ENCODE data around the gene SPPL2C. TPM values are rescaled to one million over a fixed set of nuclear protein-coding genes. Genes with fewer than 3 reads are reported as not detected.

SPPL2C gene
- total RNA-seq, 1 experiment from 2014 or later: not detected

GRCh38 chr17:45863857-45864654 lies 19.4 kb downstream of the SPPL2C start:
- DNase-seq: no peak
- H2BK120ac ChIP-seq (ENCODE audit: low read depth, low read length, poor library complexity, severe bottlenecking): no peak overlapping the region
- H3K27ac Mint-ChIP-seq: peak overlapping the region in 1 of 3 experiments; percentile 30; a peak in 2 of 7 replicates
- H3K4me1 Mint-ChIP-seq: peaks cover 26 to 33% of the 10 kb centered on the region in 2 experiments
- no peak overlapping the region for H3K18ac ChIP-seq (ENCODE audit: insufficient read length, low read depth, low read length)
- no peaks in the 10 kb centered on the region for H3K36me3 Mint-ChIP-seq (ENCODE audit: insufficient read depth in 1 of 3, low read depth in 3 of 3)
- no peak overlapping the region for H2AFZ ChIP-seq (ENCODE audit: low read length)
- no peak overlapping the region for H2BK20ac ChIP-seq (ENCODE audit: low read depth, low read length, poor library complexity, severe bottlenecking)
- H3K27ac ChIP-seq (ENCODE audit: insufficient read length, low read depth, low read length): no peak overlapping the region
- peaks cover 13% of the 10 kb centered on the region for H3K27me3 Mint-ChIP-seq (ENCODE audit: low read depth)
- H4K91ac ChIP-seq (ENCODE audit: insufficient read length, low read depth, low read length): no peak overlapping the region
- H4K20me1 ChIP-seq (ENCODE audit: control insufficient read depth, insufficient read depth, insufficient read length): peaks cover 3% of the 10 kb centered on the region
- no peak overlapping the region for H2AK5ac ChIP-seq (ENCODE audit: insufficient read length, low read length)
- H2BK5ac ChIP-seq (ENCODE audit: insufficient read length, low read length): no peak overlapping the region
- no peak overlapping the region for H3T11ph ChIP-seq (ENCODE audit: low read length)
- no peaks in the 10 kb centered on the region for H3K79me2 ChIP-seq (ENCODE audit: insufficient read depth, low read length)
- H3K9ac ChIP-seq (ENCODE audit: extremely low read depth, insufficient read length, low read length): no peak overlapping the region
- H3K23ac ChIP-seq (ENCODE audit: insufficient read length, low read depth, low read length): no peak overlapping the region
- TF ChIP-seq CTCF (conservative IDR thresholded peaks at IDR 0.05): no peak
- H3K4me1 ChIP-seq (ENCODE audit: insufficient read depth, low read length): 0 out of 2 replicates have a peak, but pooled peaks cover 2% of the 10 kb centered on the region
- no peak overlapping the region for H2BK15ac ChIP-seq (ENCODE audit: low read depth, low read length)
- H3K79me1 ChIP-seq (ENCODE audit: insufficient read depth, low read depth, low read length, poor library complexity, severe bottlenecking): no peaks in the 10 kb centered on the region
- WGBS (ENCODE audit: extremely low coverage, insufficient read length, low lambda C conversion rate): no CpG with 5 or more reads among the region's 6 CpGs
- H3K4me2 ChIP-seq (ENCODE audit: insufficient read depth, insufficient read length, low read length): no peak overlapping the region
- no peak overlapping the region for H4K5ac ChIP-seq (ENCODE audit: insufficient read length, low read depth, low read length)
- H3K27me3 ChIP-seq (ENCODE audit: insufficient read depth, low read length): no peaks in the 10 kb centered on the region
- no peak overlapping the region for H3K56ac ChIP-seq (ENCODE audit: insufficient read length, low read depth, low read length)
- H3K14ac ChIP-seq (ENCODE audit: insufficient read depth, low read length): no peak overlapping the region; the same call in 1 of the 2 replicates
- H3K9me3 ChIP-seq (ENCODE audit: control insufficient read depth, low read depth, low read length): no peaks in the 10 kb centered on the region
- H3K4ac ChIP-seq (ENCODE audit: low read depth, low read length): no peak overlapping the region
- H3K23me2 ChIP-seq (ENCODE audit: insufficient read length, low read depth, low read length, poor library complexity, severe bottlenecking): no peaks in the 10 kb centered on the region
- H4K8ac ChIP-seq (replicated peaks; ENCODE audit: insufficient read length, low read depth, low read length): no peak overlapping the region
- H2BK12ac ChIP-seq (ENCODE audit: insufficient read length, low read depth, low read length): no peak overlapping the region
- H3K9me3 Mint-ChIP-seq: peaks cover 0 to 3% of the 10 kb centered on the region in 2 experiments; a peak in 2 of 5 replicates
- no peak overlapping the region for H3K4me3 Mint-ChIP-seq
